Measurements from ENCODE around the gene PRKAG2. TPM values are rescaled to one million over a fixed set of nuclear protein-coding genes. Genes with fewer than 3 reads are reported as not detected.

The PRKAG2 gene
- total and polyA plus RNA-seq, 2 of the 8 experiments (the other 6 are each of a cell fraction or from before 2014, with no cell fraction given): 7.5 to 18.1 TPM

GRCh38 chr7:151839451-151839921, 37.4 kb downstream of the PRKAG2 start (continued):
- TF ChIP-seq SIN3A (conservative IDR thresholded peaks at IDR 0.05 in 1 of 2, IDR thresholded peaks at IDR 0.05 in 1 of 2; ENCODE audit: low read depth in 1 of 2, low read length in 2 of 2): no peak
- TF ChIP-seq PHF8 (conservative IDR thresholded peaks at IDR 0.05; ENCODE audit: low read depth, low read length): no peak
- TF ChIP-seq KDM1A (IDR thresholded peaks at IDR 0.05; ENCODE audit: borderline replicate concordance, low read length): no peak
- TF ChIP-seq CREB1 (IDR thresholded peaks at IDR 0.05): no peak

All from H1 (cell line).